WERI-Rb-1 (cell line): ENCODE measurements around the gene ZNF534.
A peak's percentile ranks its signal among the peaks of the same experiment; 100 is the strongest.

ENCODE experiments used
- DNase-seq: peaks from one replicate; pipeline ENCODE4 v3.0.0-alpha.2; 2020
- H3K27ac ChIP-seq: fragments of 250-450 bp; sonication (Bioruptor Pico); 2 replicates; pipeline ENCODE4 v1.5.1; 2020; ENCODE audit warnings: mild to moderate bottlenecking, moderate library complexity
- H3K27me3 ChIP-seq: fragments of 250-450 bp; sonication (Bioruptor Pico); 2 replicates; pipeline ENCODE4 v1.5.1; 2021; ENCODE audit warnings: mild to moderate bottlenecking, low read depth, moderate library complexity; ENCODE audit not compliant: insufficient read depth, severe bottlenecking
- H3K36me3 ChIP-seq: fragments of 250-450 bp; sonication (Bioruptor Pico); 2 replicates; pipeline ENCODE4 v1.5.1; 2020; ENCODE audit warnings: mild to moderate bottlenecking, moderate library complexity
- H3K4me3 ChIP-seq: 2 replicates; pipeline ENCODE4 v1.5.1; 2011; ENCODE audit warnings: low read depth, mild to moderate bottlenecking, control low read depth, low read length
- H3K9me3 ChIP-seq: fragments of 250-450 bp; sonication (Bioruptor Pico); 2 replicates; pipeline ENCODE4 v1.5.1; 2021; ENCODE audit warnings: mild to moderate bottlenecking, moderate library complexity; ENCODE audit not compliant: severe bottlenecking
- TF ChIP-seq, protein P1 (sequence below): IDR thresholded peaks from 2 replicates; pipeline ENCODE4 v1.5.1; 2011; ENCODE audit warnings: low read depth, mild to moderate bottlenecking, control low read depth, inconsistent platforms, low read length

The ZNF534 gene

GRCh38 chr19:52442179-52442578 is 13.2 kb downstream of the ZNF534 start:
- TF ChIP-seq, protein P1, sequence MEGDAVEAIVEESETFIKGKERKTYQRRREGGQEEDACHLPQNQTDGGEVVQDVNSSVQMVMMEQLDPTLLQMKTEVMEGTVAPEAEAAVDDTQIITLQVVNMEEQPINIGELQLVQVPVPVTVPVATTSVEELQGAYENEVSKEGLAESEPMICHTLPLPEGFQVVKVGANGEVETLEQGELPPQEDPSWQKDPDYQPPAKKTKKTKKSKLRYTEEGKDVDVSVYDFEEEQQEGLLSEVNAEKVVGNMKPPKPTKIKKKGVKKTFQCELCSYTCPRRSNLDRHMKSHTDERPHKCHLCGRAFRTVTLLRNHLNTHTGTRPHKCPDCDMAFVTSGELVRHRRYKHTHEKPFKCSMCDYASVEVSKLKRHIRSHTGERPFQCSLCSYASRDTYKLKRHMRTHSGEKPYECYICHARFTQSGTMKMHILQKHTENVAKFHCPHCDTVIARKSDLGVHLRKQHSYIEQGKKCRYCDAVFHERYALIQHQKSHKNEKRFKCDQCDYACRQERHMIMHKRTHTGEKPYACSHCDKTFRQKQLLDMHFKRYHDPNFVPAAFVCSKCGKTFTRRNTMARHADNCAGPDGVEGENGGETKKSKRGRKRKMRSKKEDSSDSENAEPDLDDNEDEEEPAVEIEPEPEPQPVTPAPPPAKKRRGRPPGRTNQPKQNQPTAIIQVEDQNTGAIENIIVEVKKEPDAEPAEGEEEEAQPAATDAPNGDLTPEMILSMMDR = no peak
- peaks cover 5% of the 10 kb centered on the region for H3K9me3 ChIP-seq
- H3K4me3 ChIP-seq = no peak overlapping the region
- DNase-seq = no peak
- no peak overlapping the region for H3K27ac ChIP-seq
- H3K27me3 ChIP-seq = no peaks in the 10 kb centered on the region
- H3K36me3 ChIP-seq = 0 out of 2 replicates have a peak, but pooled peaks cover 4% of the 10 kb centered on the region

- Histone ChIP-seq H3K9me3 (peaks cover 5% of the 10 kb centered on the region), H3K27ac (peak overlapping the region; percentile 91), H3K4me3 (no peak overlapping the region), H3K27me3 (no peaks in the 10 kb centered on the region), H3K36me3 (no peaks in the 10 kb centered on the region)
- TF ChIP-seq, protein P1 = no peak
- DNase-seq = peak; percentile 87
Measured at GRCh38 chr19:52444506-52444905, 15.6 kb downstream of the ZNF534 start.

GRCh38 chr19:52451241-52451640 is 22.3 kb downstream of the ZNF534 start:
- H3K27me3 ChIP-seq = no peaks in the 10 kb centered on the region
- peaks cover 9% of the 10 kb centered on the region for H3K36me3 ChIP-seq
- TF ChIP-seq, protein P1 = no peak
- no peak overlapping the region for H3K4me3 ChIP-seq
- H3K27ac ChIP-seq = no peak overlapping the region
- peaks cover 4% of the 10 kb centered on the region for H3K9me3 ChIP-seq
- no peak for DNase-seq

GRCh38 chr19:52453324-52454094 is 24.6 kb downstream of the ZNF534 start, which contains the start of gene ZNF578:
ZNF578 (plus strand) TSS chr19:52453553; CDS start chr19:52501846, 48,293 bp downstream.
- peak; percentile 98 for DNase-seq
- H3K36me3 ChIP-seq = peaks cover 28% of the 10 kb centered on the region
- TF ChIP-seq, protein P1 = no peak
- H3K4me3 ChIP-seq = peak within 1 kb of the TSS; percentile 96
- peaks cover 4% of the 10 kb centered on the region for H3K9me3 ChIP-seq
- peak within 1 kb of the TSS; percentile 90 for H3K27ac ChIP-seq
- H3K27me3 ChIP-seq = no peaks in the 10 kb centered on the region

- peaks cover 9% of the 10 kb centered on the region for H3K9me3 ChIP-seq
- peak overlapping the region; percentile 39; the same call in 1 of the 2 replicates for H3K27ac ChIP-seq
- H3K27me3 ChIP-seq = no peaks in the 10 kb centered on the region
- H3K4me3 ChIP-seq = no peak overlapping the region
- TF ChIP-seq, protein P1 = peak; percentile 45
- H3K36me3 ChIP-seq = peaks cover 17% of the 10 kb centered on the region
- peak; percentile 82 for DNase-seq
Measured at GRCh38 chr19:52464798-52465470, 36.0 kb downstream of the ZNF534 start.
